SK-N-SH treated with all-trans-retinoic acid at 6 μM for 48 hours (cell line): ENCODE results near the gene IQSEC1.

Experiments
- TF ChIP-seq, protein P1 (sequence below): fragments of 250-450 bp; sonication (Bioruptor Pico); IDR thresholded peaks from 2 replicates; pipeline ENCODE4 v1.5.1; 2020; ENCODE audit warnings: low read depth, mild to moderate bottlenecking, moderate library complexity
- TF ChIP-seq, protein P2 (sequence below): fragments of 250-450 bp; sonication (Bioruptor Pico); IDR thresholded peaks from 2 replicates; pipeline ENCODE4 v1.5.1; 2021; ENCODE audit warnings: mild to moderate bottlenecking, moderate library complexity
- TF ChIP-seq, protein P3 (sequence below): fragments of 250-450 bp; sonication (Bioruptor Pico); IDR thresholded peaks from 2 replicates; pipeline ENCODE4 v1.8.0; 2020; ENCODE audit warnings: mild to moderate bottlenecking, moderate library complexity, borderline replicate concordance

DNA sequence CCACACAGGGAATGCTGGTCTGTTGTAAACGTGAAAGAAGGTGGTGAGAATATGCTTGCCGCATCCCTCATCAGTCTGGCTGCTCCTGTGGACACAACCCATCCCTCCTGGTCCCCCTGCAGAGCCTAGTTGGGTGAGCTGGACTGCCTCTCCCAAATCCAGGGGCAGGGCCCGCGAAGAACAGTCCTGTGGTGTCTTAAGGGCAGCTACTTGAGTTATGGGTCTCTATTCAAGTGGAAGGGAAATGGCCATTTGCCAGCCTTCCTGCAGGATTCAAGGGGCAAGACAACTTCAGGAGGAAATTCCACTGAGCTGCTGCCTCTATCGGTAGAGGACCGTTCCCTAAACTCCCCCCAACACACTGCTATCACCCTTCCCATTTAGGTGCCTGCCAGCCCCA, 98.9 kb downstream of the IQSEC1 start:
- TF ChIP-seq, protein P1, sequence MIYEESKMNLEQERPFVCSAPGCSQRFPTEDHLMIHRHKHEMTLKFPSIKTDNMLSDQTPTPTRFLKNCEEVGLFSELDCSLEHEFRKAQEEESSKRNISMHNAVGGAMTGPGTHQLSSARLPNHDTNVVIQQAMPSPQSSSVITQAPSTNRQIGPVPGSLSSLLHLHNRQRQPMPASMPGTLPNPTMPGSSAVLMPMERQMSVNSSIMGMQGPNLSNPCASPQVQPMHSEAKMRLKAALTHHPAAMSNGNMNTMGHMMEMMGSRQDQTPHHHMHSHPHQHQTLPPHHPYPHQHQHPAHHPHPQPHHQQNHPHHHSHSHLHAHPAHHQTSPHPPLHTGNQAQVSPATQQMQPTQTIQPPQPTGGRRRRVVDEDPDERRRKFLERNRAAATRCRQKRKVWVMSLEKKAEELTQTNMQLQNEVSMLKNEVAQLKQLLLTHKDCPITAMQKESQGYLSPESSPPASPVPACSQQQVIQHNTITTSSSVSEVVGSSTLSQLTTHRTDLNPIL: no peak
- TF ChIP-seq, protein P2, sequence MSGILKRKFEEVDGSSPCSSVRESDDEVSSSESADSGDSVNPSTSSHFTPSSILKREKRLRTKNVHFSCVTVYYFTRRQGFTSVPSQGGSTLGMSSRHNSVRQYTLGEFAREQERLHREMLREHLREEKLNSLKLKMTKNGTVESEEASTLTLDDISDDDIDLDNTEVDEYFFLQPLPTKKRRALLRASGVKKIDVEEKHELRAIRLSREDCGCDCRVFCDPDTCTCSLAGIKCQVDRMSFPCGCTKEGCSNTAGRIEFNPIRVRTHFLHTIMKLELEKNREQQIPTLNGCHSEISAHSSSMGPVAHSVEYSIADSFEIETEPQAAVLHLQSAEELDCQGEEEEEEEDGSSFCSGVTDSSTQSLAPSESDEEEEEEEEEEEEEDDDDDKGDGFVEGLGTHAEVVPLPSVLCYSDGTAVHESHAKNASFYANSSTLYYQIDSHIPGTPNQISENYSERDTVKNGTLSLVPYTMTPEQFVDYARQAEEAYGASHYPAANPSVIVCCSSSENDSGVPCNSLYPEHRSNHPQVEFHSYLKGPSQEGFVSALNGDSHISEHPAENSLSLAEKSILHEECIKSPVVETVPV (CRISPR knock-in tag): no peak
- TF ChIP-seq, protein P3, sequence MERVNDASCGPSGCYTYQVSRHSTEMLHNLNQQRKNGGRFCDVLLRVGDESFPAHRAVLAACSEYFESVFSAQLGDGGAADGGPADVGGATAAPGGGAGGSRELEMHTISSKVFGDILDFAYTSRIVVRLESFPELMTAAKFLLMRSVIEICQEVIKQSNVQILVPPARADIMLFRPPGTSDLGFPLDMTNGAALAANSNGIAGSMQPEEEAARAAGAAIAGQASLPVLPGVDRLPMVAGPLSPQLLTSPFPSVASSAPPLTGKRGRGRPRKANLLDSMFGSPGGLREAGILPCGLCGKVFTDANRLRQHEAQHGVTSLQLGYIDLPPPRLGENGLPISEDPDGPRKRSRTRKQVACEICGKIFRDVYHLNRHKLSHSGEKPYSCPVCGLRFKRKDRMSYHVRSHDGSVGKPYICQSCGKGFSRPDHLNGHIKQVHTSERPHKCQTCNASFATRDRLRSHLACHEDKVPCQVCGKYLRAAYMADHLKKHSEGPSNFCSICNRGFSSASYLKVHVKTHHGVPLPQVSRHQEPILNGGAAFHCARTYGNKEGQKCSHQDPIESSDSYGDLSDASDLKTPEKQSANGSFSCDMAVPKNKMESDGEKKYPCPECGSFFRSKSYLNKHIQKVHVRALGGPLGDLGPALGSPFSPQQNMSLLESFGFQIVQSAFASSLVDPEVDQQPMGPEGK: no peak
